Stimulated activated CD4-positive, alpha-beta T cell treated with anti-CD3 and anti-CD28 coated beads, Interleukin-12 subunit alpha, Interleukin-12 subunit beta, amount 100 ng/mL, for 4 hours (primary cell): ENCODE results near the gene KLF3.

Experiments
- DNase-seq: peaks from one replicate; pipeline ENCODE4 v3.0.0-alpha.2; 2020

The KLF3 gene

GRCh38 chr4:38747629-38748028 lies 83.6 kb downstream of the KLF3 start:
- DNase-seq: no peak

- no peak for DNase-seq
These were observed 85.3 kb downstream of the KLF3 start for GRCh38 chr4:38749336-38749735.
